GM23338 (cell line): ENCODE data around the gene LRRTM1. TPM values are rescaled to one million over a fixed set of nuclear protein-coding genes. Genes with fewer than 3 reads are reported as not detected.

Experiments
- ATAC-seq: fragments of 200-7000 bp; cut with Tn5 transposase; 3 replicates; pipeline ENCODE4 v1.9.1; 2020
- DNase-seq: peaks from one replicate; pipeline ENCODE4 v3.0.0-alpha.2; 2015; ENCODE audit warnings: low spot score
- H2AFZ ChIP-seq: fragments of 200-600 bp; sonication (generic); 2 replicates; pipeline ENCODE4 v1.8.0; 2016; ENCODE audit warnings: antibody characterized with exemption, mild to moderate bottlenecking, moderate library complexity
- H3F3A ChIP-seq: fragments of 200-600 bp; sonication (generic); replicated peaks from 2 replicates; pipeline ENCODE4 v1.8.0; 2017; ENCODE audit warnings: antibody characterized with exemption, mixed run types, low read depth
- H3K27ac ChIP-seq: fragments of 200-600 bp; sonication (generic); 2 replicates; pipeline ENCODE4 v1.6.1; 2016; ENCODE audit warnings: low read depth
- H3K27me3 ChIP-seq: fragments of 200-600 bp; sonication (generic); 2 replicates; pipeline ENCODE4 v1.8.0; 2016; ENCODE audit warnings: mild to moderate bottlenecking, mixed run types, moderate library complexity; ENCODE audit not compliant: insufficient read depth
- H3K36me3 ChIP-seq: fragments of 200-600 bp; sonication (generic); 2 replicates; pipeline ENCODE4 v1.8.0; 2016; ENCODE audit warnings: mild to moderate bottlenecking; ENCODE audit not compliant: insufficient read depth
- H3K4me1 ChIP-seq: fragments of 200-600 bp; sonication (generic); 2 replicates; pipeline ENCODE4 v1.8.0; 2016; ENCODE audit warnings: mild to moderate bottlenecking, moderate library complexity; ENCODE audit not compliant: insufficient read depth
- H3K4me2 ChIP-seq: fragments of 200-600 bp; sonication (generic); 2 replicates; pipeline ENCODE4 v1.7.1; 2017; ENCODE audit warnings: mixed run types
- H3K4me3 ChIP-seq: fragments of 200-600 bp; sonication (generic); 2 replicates; pipeline ENCODE4 v1.6.1; 2016; ENCODE audit warnings: mixed run types
- H3K79me2 ChIP-seq: fragments of 200-600 bp; sonication (generic); replicated peaks from 2 replicates; pipeline ENCODE4 v1.8.0; 2017; ENCODE audit warnings: mild to moderate bottlenecking; ENCODE audit not compliant: insufficient read depth
- H3K9me2 ChIP-seq: fragments of 200-600 bp; sonication (generic); 2 replicates; pipeline ENCODE4 v1.8.0; 2017; ENCODE audit not compliant: insufficient read depth
- H4K20me1 ChIP-seq: fragments of 200-600 bp; sonication (generic); replicated peaks from 2 replicates; pipeline ENCODE4 v1.8.0; 2017; ENCODE audit warnings: mild to moderate bottlenecking; ENCODE audit not compliant: insufficient read depth
- H3K27ac Mint-ChIP-seq: 2 replicates; pipeline ENCODE4 v1.8.0; 2020; ENCODE audit warnings: inconsistent platforms, mild to moderate bottlenecking, moderate library complexity, mixed read lengths
- H3K27me3 Mint-ChIP-seq: 3 replicates; pipeline ENCODE4 v1.8.0; 2022; ENCODE audit warnings: low read depth, mild to moderate bottlenecking, moderate library complexity, mixed read lengths, inconsistent platforms; ENCODE audit not compliant: insufficient read depth, poor library complexity
- H3K36me3 Mint-ChIP-seq: 3 replicates; pipeline ENCODE4 v1.8.0; 2021; ENCODE audit warnings: low read depth, mild to moderate bottlenecking, inconsistent platforms, moderate library complexity, mixed read lengths
- H3K4me1 Mint-ChIP-seq: 3 replicates; pipeline ENCODE4 v1.8.0; 2020; ENCODE audit warnings: mild to moderate bottlenecking, inconsistent platforms, mixed read lengths
- H3K4me3 Mint-ChIP-seq: 3 replicates; pipeline ENCODE4 v1.8.0; 2021; ENCODE audit warnings: moderate library complexity, mild to moderate bottlenecking, inconsistent platforms, mixed read lengths
- H3K9me3 Mint-ChIP-seq: 3 replicates; pipeline ENCODE4 v1.8.0; 2020; ENCODE audit warnings: moderate library complexity, mild to moderate bottlenecking, inconsistent platforms, mixed read lengths
- CREB1 ChIP-seq: fragments of 250-450 bp; sonication (Bioruptor Pico); IDR thresholded peaks from 2 replicates; pipeline ENCODE4 v1.5.0; 2020; ENCODE audit warnings: low read depth, mild to moderate bottlenecking, moderate library complexity
- ETS1 ChIP-seq: IDR thresholded peaks from 2 replicates; pipeline ENCODE4 v1.6.1; 2016; ENCODE audit warnings: antibody characterized with exemption
- EZH2 ChIP-seq: fragments of 200-600 bp; sonication (generic); IDR thresholded peaks from one replicate; pipeline ENCODE4 v1.8.0; 2017; ENCODE audit warnings: antibody characterized with exemption, mild to moderate bottlenecking, low read depth; ENCODE audit not compliant: unreplicated experiment
- EZH2phosphoT487 ChIP-seq: fragments of 200-600 bp; sonication (generic); IDR thresholded peaks from one replicate; pipeline ENCODE4 v1.8.1; 2018; ENCODE audit warnings: antibody characterized with exemption; ENCODE audit not compliant: unreplicated experiment
- JUNB ChIP-seq: IDR thresholded peaks from one replicate; pipeline ENCODE4 v1.6.1; 2016; ENCODE audit warnings: antibody characterized with exemption; ENCODE audit not compliant: unreplicated experiment
- NANOG ChIP-seq: IDR thresholded peaks from 2 replicates; pipeline ENCODE4 v1.6.1; 2016; ENCODE audit warnings: antibody characterized with exemption, borderline replicate concordance
- POLR2AphosphoS5 ChIP-seq: IDR thresholded peaks from 2 replicates; pipeline ENCODE4 v1.6.1; 2016; ENCODE audit warnings: antibody characterized with exemption, low read depth
- REST ChIP-seq: IDR thresholded peaks from one replicate; pipeline ENCODE4 v1.6.1; 2018; ENCODE audit warnings: antibody characterized with exemption; ENCODE audit not compliant: unreplicated experiment
- STAT1 ChIP-seq: IDR thresholded peaks from one replicate; pipeline ENCODE4 v1.6.1; 2016; ENCODE audit warnings: antibody characterized with exemption; ENCODE audit not compliant: unreplicated experiment
- ZNF114 ChIP-seq: fragments of 250-450 bp; sonication (Bioruptor Pico); IDR thresholded peaks from 2 replicates; pipeline ENCODE4 v1.5.0; 2020; ENCODE audit warnings: mild to moderate bottlenecking, moderate library complexity
- ZNF331 ChIP-seq: fragments of 250-450 bp; sonication (Bioruptor Pico); IDR thresholded peaks from 2 replicates; pipeline ENCODE4 v1.5.0; 2020; ENCODE audit warnings: low read depth, mild to moderate bottlenecking, moderate library complexity
- polyA plus RNA-seq: library from polyadenylated mRNA; unstranded; fragments of >200 nt; fragmentation: Nextera tagmentation; extraction: Ambion mirVana; gene quantifications from 2 replicates; pipeline ENCODE4 v1.2.1, GENCODE V29; 2016
- total RNA-seq: library from RNA; depleted of rRNA; stranded (reverse); fragments of >200 nt; shearing (Covaris generic); gene quantifications from 2 replicates; pipeline ENCODE4 v1.2.3, GENCODE V29; 2014
- TF ChIP-seq, protein P1 (sequence below), 2 experiments: fragments of 200-600 bp in 1 of 2; sonication (generic) in 1 of 2; conservative IDR thresholded peaks; 2 replicates each; pipeline versions ENCODE4 v1.5.1 to v1.6.1; 2016 to 2017; ENCODE audit warnings: antibody characterized with exemption in 2 of 2, low read depth in 2 of 2, mild to moderate bottlenecking in 2 of 2, moderate library complexity in 1 of 2

The LRRTM1 gene
- total and polyA plus RNA-seq, 2 experiments from 2014 or later, result 0.34 to 1.3 TPM

DNA sequence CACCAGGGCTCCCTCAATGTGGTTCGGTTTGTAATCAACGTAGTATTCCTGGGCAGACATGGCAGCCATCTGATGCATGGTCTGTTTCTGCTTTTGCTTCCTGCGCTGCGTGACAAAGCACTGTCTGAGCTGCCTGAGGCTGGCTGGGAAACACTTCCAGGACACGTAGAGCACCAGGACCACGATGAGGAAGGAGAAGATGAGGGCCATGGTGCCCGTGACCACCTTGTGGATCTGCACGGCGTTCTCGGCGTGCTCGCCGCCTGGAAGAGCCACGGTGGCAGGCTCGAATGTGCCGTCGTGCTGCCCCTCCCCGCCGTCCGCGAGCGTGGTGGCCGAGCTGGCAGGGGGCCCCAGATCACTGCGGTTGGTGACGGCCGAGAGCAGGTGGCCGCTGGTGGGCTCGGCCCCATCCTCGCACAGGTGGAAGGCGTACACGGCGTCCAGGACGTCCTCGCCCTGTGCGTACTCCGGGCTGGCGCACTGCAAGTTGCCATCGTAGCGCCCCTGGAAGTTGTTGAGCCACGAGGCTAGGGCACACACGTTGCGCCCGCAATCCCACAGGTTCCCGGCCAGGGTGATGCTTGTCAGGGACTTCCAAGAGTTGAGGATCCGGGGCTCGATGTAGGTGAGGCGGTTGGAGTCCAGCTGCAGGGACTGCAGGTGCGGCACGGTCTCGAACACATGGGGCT, 2.1 kb downstream of the LRRTM1 start:
- Histone ChIP-seq H3K4me2 (peak overlapping the region; percentile 88), H3K79me2 (no peaks in the 10 kb centered on the region), H3K36me3 (no peaks in the 10 kb centered on the region), H3K4me3 (peak overlapping the region; percentile 70), H3K9me2 (no peaks in the 10 kb centered on the region), H3F3A (0 out of 2 replicates have a peak, but pooled peaks cover 6% of the 10 kb centered on the region), H2AFZ (peak overlapping the region; percentile 93), H4K20me1 (no peaks in the 10 kb centered on the region; the same call in 1 of the 2 replicates), H3K4me1 (peaks cover 60% of the 10 kb centered on the region), H3K27ac (no peak overlapping the region), H3K27me3 (peaks cover 83% of the 10 kb centered on the region)
- DNase-seq (peak; percentile 52), ATAC-seq (peak; percentile 12)
- no peaks in the 10 kb centered on the region; the same call in 2 of the 3 replicates for H3K36me3 Mint-ChIP-seq
- TF ChIP-seq EZH2phosphoT487 (no peak), POLR2AphosphoS5 (no peak), REST (no peak), ETS1 (no peak), ZNF114 (CRISPR knock-in tag) (no peak), ZNF331 (no peak), STAT1 (no peak), EZH2 (peak; percentile 70)
- peaks cover 70% of the 10 kb centered on the region for H3K4me1 Mint-ChIP-seq
- no peaks in the 10 kb centered on the region for H3K9me3 Mint-ChIP-seq
- H3K27me3 Mint-ChIP-seq, result peaks cover 71% of the 10 kb centered on the region
- peak overlapping the region; percentile 72 for H3K4me3 Mint-ChIP-seq
- H3K27ac Mint-ChIP-seq, result no peak overlapping the region

- ATAC-seq (peak; percentile 3), DNase-seq (peak; percentile 32)
- H3K79me2 ChIP-seq, result no peaks in the 10 kb centered on the region
- H3K27me3 Mint-ChIP-seq, result peaks cover 71% of the 10 kb centered on the region
- peaks cover 78% of the 10 kb centered on the region for H3K27me3 ChIP-seq
- peak overlapping the region; percentile 70 for H3K4me3 ChIP-seq
- peak overlapping the region; percentile 88 for H3K4me2 ChIP-seq
- no peaks in the 10 kb centered on the region for H3K9me2 ChIP-seq
- H3K4me3 Mint-ChIP-seq, result peak overlapping the region; percentile 72
- H3K36me3 ChIP-seq, result no peaks in the 10 kb centered on the region
- peak overlapping the region; percentile 93 for H2AFZ ChIP-seq
- H3K27ac ChIP-seq, result no peak overlapping the region
- no peaks in the 10 kb centered on the region for H3K9me3 Mint-ChIP-seq
- H3K4me1 ChIP-seq, result peaks cover 60% of the 10 kb centered on the region
- H3K27ac Mint-ChIP-seq, result no peak overlapping the region
- 0 out of 2 replicates have a peak, but pooled peaks cover 6% of the 10 kb centered on the region for H3F3A ChIP-seq
- H4K20me1 ChIP-seq, result no peaks in the 10 kb centered on the region; the same call in 1 of the 2 replicates
- peaks cover 70% of the 10 kb centered on the region for H3K4me1 Mint-ChIP-seq
- H3K36me3 Mint-ChIP-seq, result no peaks in the 10 kb centered on the region; the same call in 2 of the 3 replicates
- TF ChIP-seq POLR2AphosphoS5 (no peak), ETS1 (no peak), ZNF114 (CRISPR knock-in tag) (no peak), ZNF331 (no peak), EZH2 (no peak), REST (no peak), JUNB (no peak), CREB1 (CRISPR knock-in tag) (no peak), NANOG (no peak)
- TF ChIP-seq, protein P1, sequence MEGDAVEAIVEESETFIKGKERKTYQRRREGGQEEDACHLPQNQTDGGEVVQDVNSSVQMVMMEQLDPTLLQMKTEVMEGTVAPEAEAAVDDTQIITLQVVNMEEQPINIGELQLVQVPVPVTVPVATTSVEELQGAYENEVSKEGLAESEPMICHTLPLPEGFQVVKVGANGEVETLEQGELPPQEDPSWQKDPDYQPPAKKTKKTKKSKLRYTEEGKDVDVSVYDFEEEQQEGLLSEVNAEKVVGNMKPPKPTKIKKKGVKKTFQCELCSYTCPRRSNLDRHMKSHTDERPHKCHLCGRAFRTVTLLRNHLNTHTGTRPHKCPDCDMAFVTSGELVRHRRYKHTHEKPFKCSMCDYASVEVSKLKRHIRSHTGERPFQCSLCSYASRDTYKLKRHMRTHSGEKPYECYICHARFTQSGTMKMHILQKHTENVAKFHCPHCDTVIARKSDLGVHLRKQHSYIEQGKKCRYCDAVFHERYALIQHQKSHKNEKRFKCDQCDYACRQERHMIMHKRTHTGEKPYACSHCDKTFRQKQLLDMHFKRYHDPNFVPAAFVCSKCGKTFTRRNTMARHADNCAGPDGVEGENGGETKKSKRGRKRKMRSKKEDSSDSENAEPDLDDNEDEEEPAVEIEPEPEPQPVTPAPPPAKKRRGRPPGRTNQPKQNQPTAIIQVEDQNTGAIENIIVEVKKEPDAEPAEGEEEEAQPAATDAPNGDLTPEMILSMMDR (conservative IDR thresholded peaks at IDR 0.05; ENCODE audit: low read depth in 2 of 2), result no peak
These were observed 2.6 kb downstream of the LRRTM1 start for GRCh38 chr2:80302001-80302313.
